ENCODE results near the gene CFAP57. TPM values are rescaled to one million over a fixed set of nuclear protein-coding genes. Genes with fewer than 3 reads are reported as not detected.

The CFAP57 gene
- total and polyA plus RNA-seq, 2 of the 8 experiments (the other 6 are each of a cell fraction or from before 2014, with no cell fraction given): 0.20 to 0.80 TPM

DNA sequence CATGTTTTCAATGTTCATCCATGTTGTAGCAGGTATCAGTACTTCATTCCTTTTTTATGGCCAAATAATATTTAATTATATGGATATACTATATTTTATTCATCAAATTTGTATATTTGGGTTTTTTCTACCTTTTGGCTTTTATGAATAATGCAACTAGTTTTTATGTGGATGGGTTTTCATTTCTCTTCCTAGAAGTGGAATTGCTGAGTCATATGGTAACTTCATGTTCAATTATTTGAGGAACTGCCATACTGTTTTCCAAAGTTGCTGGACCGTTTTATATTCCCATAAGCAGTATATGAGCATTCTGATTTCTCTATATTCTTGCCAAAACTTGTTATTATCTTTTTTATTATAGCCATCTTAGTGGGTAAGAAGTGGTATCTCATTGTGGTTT is 16.0 kb downstream of the CFAP57 start (continued):
- TF ChIP-seq CHD7 (IDR thresholded peaks at IDR 0.05; ENCODE audit: insufficient replicate concordance, low read length) (no peak), RAD21 (IDR thresholded peaks at IDR 0.05 in 1 of 2, conservative IDR thresholded peaks at IDR 0.05 in 1 of 2; ENCODE audit: low read depth in 2 of 2, low read length in 2 of 2) (no peak)

Measured in H1 (cell line).